ENCODE results near the gene PCDHGA5.
A peak's percentile ranks its signal among the peaks of the same experiment; 100 is the strongest.
"Not testable (repeated sequence)": the region's sequence is repeated elsewhere in the genome, so short reads cannot be mapped to it uniquely, and the experiment has no call there.

PCDHGA5 gene

GRCh38 chr5:141363952-141364660, at the start of gene PCDHGA5:
PCDHGA5 (plus strand) TSS chr5:141364162; CDS start chr5:141364331, 169 bp downstream.
- no peak for DNase-seq

GRCh38 chr5:141316963-141317362, 47.0 kb upstream of the PCDHGA5 start:
- DNase-seq, result not testable (repeated sequence)

- DNase-seq, result no peak
These were observed 44.8 kb upstream of the PCDHGA5 start for GRCh38 chr5:141319202-141319601.

- DNase-seq, result no peak
These were observed 44.3 kb upstream of the PCDHGA5 start for GRCh38 chr5:141319699-141320098.

- DNase-seq, result peak; percentile 79 to 85 (median 83)
These were observed 43.5 kb upstream of the PCDHGA5 start, which contains the start of gene TAF7 for GRCh38 chr5:141320225-141321169. TAF7 (minus strand) TSS chr5:141320784; CDS start chr5:141320044, 740 bp downstream.

GRCh38 chr5:141322261-141322660, 41.7 kb upstream of the PCDHGA5 start:
- DNase-seq, result no peak

GRCh38 chr5:141326088-141326854, 37.7 kb upstream of the PCDHGA5 start:
- DNase-seq, result peak; percentile 9 to 45 (median 33)

GRCh38 chr5:141328231-141328630, 35.7 kb upstream of the PCDHGA5 start:
- no peak for DNase-seq

- DNase-seq, result no peak
These were observed 33.5 kb upstream of the PCDHGA5 start, which contains the start of gene PCDHGA1 for GRCh38 chr5:141330299-141331080. PCDHGA1 (plus strand) TSS chr5:141330514.

- not testable (repeated sequence) for DNase-seq
These were observed 31.4 kb upstream of the PCDHGA5 start for GRCh38 chr5:141332571-141332970.

- no peak for DNase-seq
These were observed 25.2 kb upstream of the PCDHGA5 start, which contains the start of gene PCDHGA2 for GRCh38 chr5:141338538-141339306. PCDHGA2 (plus strand) TSS chr5:141338760.

- DNase-seq, result not testable (repeated sequence)
These were observed 23.1 kb upstream of the PCDHGA5 start for GRCh38 chr5:141340781-141341354.

GRCh38 chr5:141342773-141343172, 21.2 kb upstream of the PCDHGA5 start:
- no peak for DNase-seq

- no peak for DNase-seq
These were observed 20.6 kb upstream of the PCDHGA5 start, which contains the start of gene PCDHGA3 for GRCh38 chr5:141343242-141343952. PCDHGA3 (plus strand) TSS chr5:141343829; CDS start chr5:141344034, 205 bp downstream.

- no peak for DNase-seq
These were observed 20.0 kb upstream of the PCDHGA5 start for GRCh38 chr5:141343953-141344463.

- DNase-seq, result no peak
These were observed 18.6 kb upstream of the PCDHGA5 start for GRCh38 chr5:141345327-141345726.

GRCh38 chr5:141346017-141346416, 17.9 kb upstream of the PCDHGA5 start:
- not testable (repeated sequence) for DNase-seq

GRCh38 chr5:141349917-141350619, 13.9 kb upstream of the PCDHGA5 start, which contains the start of gene PCDHGB1:
PCDHGB1 (plus strand) TSS chr5:141350099; CDS start chr5:141350261, 162 bp downstream.
- no peak for DNase-seq

GRCh38 chr5:141351591-141351990, 12.4 kb upstream of the PCDHGA5 start:
- no peak for DNase-seq

Measured in activated CD4-positive, CD25-positive, alpha-beta regulatory T cell (primary cell).